HepG2 (cell line): ENCODE results near the gene HTRA2. TPM values are rescaled to one million over a fixed set of nuclear protein-coding genes. Genes with fewer than 3 reads are reported as not detected.

Experiments used
- ASH2L ChIP-seq: fragments of 300-600, 200-600 bp; sonication (generic); IDR thresholded peaks from 2 replicates; pipeline ENCODE4 v1.7.0; 2017; ENCODE audit warnings: low read depth, mild to moderate bottlenecking, moderate library complexity, mixed read lengths, low read length; ENCODE audit not compliant: insufficient read length
- BRD4 ChIP-seq: sonication (generic); formaldehyde crosslinking; IDR thresholded peaks from 2 replicates; pipeline ENCODE4 v1.4.0; 2020; ENCODE audit warnings: missing genetic modification reagents
- EED ChIP-seq: sonication (generic); formaldehyde crosslinking; IDR thresholded peaks from 2 replicates; pipeline ENCODE4 v1.5.0; 2020; ENCODE audit warnings: mild to moderate bottlenecking, missing genetic modification reagents
- ETV5 ChIP-seq: IDR thresholded peaks from 2 replicates; pipeline ENCODE4 v1.6.1; 2018; ENCODE audit warnings: missing biosample characterization, missing genetic modification reagents, inconsistent platforms, borderline replicate concordance
- FOXK1 ChIP-seq: sonication (generic); formaldehyde crosslinking; IDR thresholded peaks from 2 replicates; pipeline ENCODE4 v1.4.0; 2020; ENCODE audit warnings: low read depth, missing genetic modification reagents, borderline replicate concordance
- GATA4 ChIP-seq: sonication (generic); IDR thresholded peaks from 2 replicates; pipeline ENCODE4 v1.6.1; 2016; ENCODE audit warnings: antibody characterized with exemption, low read depth, borderline replicate concordance
- PHF5A ChIP-seq: IDR thresholded peaks from one replicate; pipeline ENCODE4 v1.6.1; 2018; ENCODE audit warnings: low read depth, missing genetic modification reagents; ENCODE audit not compliant: unreplicated experiment
- PRMT3 ChIP-seq: sonication (generic); formaldehyde crosslinking; IDR thresholded peaks from 2 replicates; pipeline ENCODE4 v1.8.1; 2022; ENCODE audit warnings: low read depth, mild to moderate bottlenecking, moderate library complexity, missing genetic modification reagents, borderline replicate concordance
- RCOR2 ChIP-seq: IDR thresholded peaks from 2 replicates; pipeline ENCODE4 v1.6.1; 2016; ENCODE audit warnings: missing biosample characterization, missing genetic modification reagents
- SMAD1 ChIP-seq: sonication (generic); formaldehyde crosslinking; IDR thresholded peaks from 2 replicates; pipeline ENCODE4 v1.4.0; 2020; ENCODE audit warnings: missing genetic modification reagents, low read depth, mild to moderate bottlenecking, borderline replicate concordance
- SNAI1 ChIP-seq: sonication (generic); formaldehyde crosslinking; IDR thresholded peaks from 2 replicates; pipeline ENCODE4 v1.5.0; 2020; ENCODE audit warnings: mild to moderate bottlenecking, missing genetic modification reagents, borderline replicate concordance
- SNAPC5 ChIP-seq: sonication (generic); formaldehyde crosslinking; IDR thresholded peaks from 2 replicates; pipeline ENCODE4 v1.8.1; 2023; ENCODE audit warnings: mild to moderate bottlenecking, missing genetic modification reagents, borderline replicate concordance
- SPEN ChIP-seq: sonication (generic); formaldehyde crosslinking; IDR thresholded peaks from 2 replicates; pipeline ENCODE4 v1.5.1; 2020; ENCODE audit warnings: low read depth, mild to moderate bottlenecking, missing genetic modification reagents
- TP53 ChIP-seq: sonication (generic); formaldehyde crosslinking; conservative IDR thresholded peaks from 2 replicates; pipeline ENCODE4 v1.4.0; 2020; ENCODE audit warnings: missing genetic modification reagents
- ZFP41 ChIP-seq: sonication (generic); formaldehyde crosslinking; IDR thresholded peaks from 2 replicates; pipeline ENCODE4 v1.4.0; 2020; ENCODE audit warnings: mild to moderate bottlenecking, missing genetic modification reagents, borderline replicate concordance
- ZFP91 ChIP-seq: sonication (generic); formaldehyde crosslinking; IDR thresholded peaks from 2 replicates; pipeline ENCODE4 v1.9.0; 2022; ENCODE audit warnings: missing genetic modification reagents, mild to moderate bottlenecking, borderline replicate concordance
- ZNF616 ChIP-seq: sonication (generic); formaldehyde crosslinking; IDR thresholded peaks from 2 replicates; pipeline ENCODE4 v1.5.0; 2020; ENCODE audit warnings: low read depth, mild to moderate bottlenecking, missing genetic modification reagents
- ZSCAN12 ChIP-seq: sonication (generic); formaldehyde crosslinking; IDR thresholded peaks from 2 replicates; pipeline ENCODE4 v1.9.0; 2021; ENCODE audit warnings: mild to moderate bottlenecking, missing genetic modification reagents
- polyA plus RNA-seq, 8 experiments: library from polyadenylated mRNA; depleted of rRNA in 3 of 8; stranded (reverse) in 7 of 8; unstranded in 1 of 8; fragments of >200 nt; fragmentation: Illumina TruSeq in 4 of 8; extraction: Trizol in 4 of 8; gene quantifications; 2 replicates each; pipeline versions ENCODE4 v1.2.1 to v1.2.3, GENCODE V29; 2011 to 2016; ENCODE audit warnings: low read depth in 4 of 8, missing spikeins in 1 of 8, mixed read lengths in 1 of 8; ENCODE audit not compliant: insufficient read depth in 1 of 8
- total RNA-seq, 5 experiments: library from RNA; depleted of rRNA; stranded (reverse); fragments of >200 nt; fragmentation: Illumina TruSeq; extraction: Trizol; gene quantifications; 2 replicates each; pipeline ENCODE4 v1.2.3, GENCODE V29; 2016; ENCODE audit warnings: low read depth in 1 of 5
- TF ChIP-seq, protein P1 (sequence below): sonication (generic); formaldehyde crosslinking; IDR thresholded peaks from 2 replicates; pipeline ENCODE4 v1.5.1; 2020; ENCODE audit warnings: mild to moderate bottlenecking, missing genetic modification reagents, moderate library complexity
- TF ChIP-seq, protein P2 (sequence below): sonication (generic); formaldehyde crosslinking; IDR thresholded peaks from 2 replicates; pipeline ENCODE4 v1.5.0; 2020; ENCODE audit warnings: mild to moderate bottlenecking, missing genetic modification reagents

The HTRA2 gene
- total and polyA plus RNA-seq, 2 of the 13 experiments (the other 11 are each of a cell fraction or from before 2014, with no cell fraction given): 47.7 to 50.3 TPM

- TF ChIP-seq PRMT3 (CRISPR knock-in tag) (no peak), FOXK1 (CRISPR knock-in tag) (no peak), ZNF616 (CRISPR knock-in tag) (no peak), SNAPC5 (CRISPR knock-in tag) (no peak), SNAI1 (CRISPR knock-in tag) (no peak), ZFP91 (CRISPR knock-in tag) (no peak), PHF5A (CRISPR knock-in tag) (no peak), ZSCAN12 (CRISPR knock-in tag) (no peak), ETV5 (CRISPR knock-in tag) (no peak), SMAD1 (CRISPR knock-in tag) (no peak), GATA4 (no peak), SPEN (no peak), BRD4 (CRISPR knock-in tag) (no peak), EED (no peak), ZFP41 (no peak), TP53 (CRISPR knock-in tag) (no peak), ASH2L (no peak), RCOR2 (CRISPR knock-in tag) (no peak)
- TF ChIP-seq, protein P1, sequence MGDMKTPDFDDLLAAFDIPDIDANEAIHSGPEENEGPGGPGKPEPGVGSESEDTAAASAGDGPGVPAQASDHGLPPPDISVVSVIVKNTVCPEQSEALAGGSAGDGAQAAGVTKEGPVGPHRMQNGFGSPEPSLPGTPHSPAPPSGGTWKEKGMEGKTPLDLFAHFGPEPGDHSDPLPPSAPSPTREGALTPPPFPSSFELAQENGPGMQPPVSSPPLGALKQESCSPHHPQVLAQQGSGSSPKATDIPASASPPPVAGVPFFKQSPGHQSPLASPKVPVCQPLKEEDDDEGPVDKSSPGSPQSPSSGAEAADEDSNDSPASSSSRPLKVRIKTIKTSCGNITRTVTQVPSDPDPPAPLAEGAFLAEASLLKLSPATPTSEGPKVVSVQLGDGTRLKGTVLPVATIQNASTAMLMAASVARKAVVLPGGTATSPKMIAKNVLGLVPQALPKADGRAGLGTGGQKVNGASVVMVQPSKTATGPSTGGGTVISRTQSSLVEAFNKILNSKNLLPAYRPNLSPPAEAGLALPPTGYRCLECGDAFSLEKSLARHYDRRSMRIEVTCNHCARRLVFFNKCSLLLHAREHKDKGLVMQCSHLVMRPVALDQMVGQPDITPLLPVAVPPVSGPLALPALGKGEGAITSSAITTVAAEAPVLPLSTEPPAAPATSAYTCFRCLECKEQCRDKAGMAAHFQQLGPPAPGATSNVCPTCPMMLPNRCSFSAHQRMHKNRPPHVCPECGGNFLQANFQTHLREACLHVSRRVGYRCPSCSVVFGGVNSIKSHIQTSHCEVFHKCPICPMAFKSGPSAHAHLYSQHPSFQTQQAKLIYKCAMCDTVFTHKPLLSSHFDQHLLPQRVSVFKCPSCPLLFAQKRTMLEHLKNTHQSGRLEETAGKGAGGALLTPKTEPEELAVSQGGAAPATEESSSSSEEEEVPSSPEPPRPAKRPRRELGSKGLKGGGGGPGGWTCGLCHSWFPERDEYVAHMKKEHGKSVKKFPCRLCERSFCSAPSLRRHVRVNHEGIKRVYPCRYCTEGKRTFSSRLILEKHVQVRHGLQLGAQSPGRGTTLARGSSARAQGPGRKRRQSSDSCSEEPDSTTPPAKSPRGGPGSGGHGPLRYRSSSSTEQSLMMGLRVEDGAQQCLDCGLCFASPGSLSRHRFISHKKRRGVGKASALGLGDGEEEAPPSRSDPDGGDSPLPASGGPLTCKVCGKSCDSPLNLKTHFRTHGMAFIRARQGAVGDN: no peak
- TF ChIP-seq, protein P2, sequence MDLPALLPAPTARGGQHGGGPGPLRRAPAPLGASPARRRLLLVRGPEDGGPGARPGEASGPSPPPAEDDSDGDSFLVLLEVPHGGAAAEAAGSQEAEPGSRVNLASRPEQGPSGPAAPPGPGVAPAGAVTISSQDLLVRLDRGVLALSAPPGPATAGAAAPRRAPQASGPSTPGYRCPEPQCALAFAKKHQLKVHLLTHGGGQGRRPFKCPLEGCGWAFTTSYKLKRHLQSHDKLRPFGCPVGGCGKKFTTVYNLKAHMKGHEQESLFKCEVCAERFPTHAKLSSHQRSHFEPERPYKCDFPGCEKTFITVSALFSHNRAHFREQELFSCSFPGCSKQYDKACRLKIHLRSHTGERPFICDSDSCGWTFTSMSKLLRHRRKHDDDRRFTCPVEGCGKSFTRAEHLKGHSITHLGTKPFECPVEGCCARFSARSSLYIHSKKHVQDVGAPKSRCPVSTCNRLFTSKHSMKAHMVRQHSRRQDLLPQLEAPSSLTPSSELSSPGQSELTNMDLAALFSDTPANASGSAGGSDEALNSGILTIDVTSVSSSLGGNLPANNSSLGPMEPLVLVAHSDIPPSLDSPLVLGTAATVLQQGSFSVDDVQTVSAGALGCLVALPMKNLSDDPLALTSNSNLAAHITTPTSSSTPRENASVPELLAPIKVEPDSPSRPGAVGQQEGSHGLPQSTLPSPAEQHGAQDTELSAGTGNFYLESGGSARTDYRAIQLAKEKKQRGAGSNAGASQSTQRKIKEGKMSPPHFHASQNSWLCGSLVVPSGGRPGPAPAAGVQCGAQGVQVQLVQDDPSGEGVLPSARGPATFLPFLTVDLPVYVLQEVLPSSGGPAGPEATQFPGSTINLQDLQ (CRISPR knock-in tag): no peak
These were observed 43.6 kb upstream of the HTRA2 start (continued) for GRCh38 chr2:74486141-74486540.
